Panc1 (cell line): ENCODE results near the gene CAST.

Experiments
- CTCF ChIP-seq: fragments of 450-650 bp; IDR thresholded peaks from 2 replicates; pipeline ENCODE4 v1.5.1; 2017; ENCODE audit warnings: mild to moderate bottlenecking
- POLR2AphosphoS5 ChIP-seq: IDR thresholded peaks from 2 replicates; pipeline ENCODE4 v1.6.1; 2012; ENCODE audit warnings: mild to moderate bottlenecking, low read depth, low read length, moderate library complexity
- SIN3A ChIP-seq: IDR thresholded peaks from 2 replicates; pipeline ENCODE4 v1.6.1; 2012; ENCODE audit warnings: low read depth, mild to moderate bottlenecking, low read length, moderate library complexity, borderline replicate concordance; ENCODE audit not compliant: insufficient read depth

- TF ChIP-seq CTCF = no peak
- TF ChIP-seq POLR2AphosphoS5 = no peak
- TF ChIP-seq SIN3A = no peak
Measured at GRCh38 chr5:96741891-96742309, 79.7 kb downstream of the CAST start.
